Liver (tissue), 9 donors: ENCODE data around the gene CACNG4. TPM values are rescaled to one million over a fixed set of nuclear protein-coding genes. Genes with fewer than 3 reads are reported as not detected.

Source experiments
- DNase-seq: peaks from one replicate; pipeline ENCODE4 v3.0.0-alpha.2; 2017; ENCODE audit warnings: low spot score
- H3K27ac ChIP-seq, 2 donors: one replicate each; pipeline ENCODE4 v1.7.0; 2013; ENCODE audit warnings: inconsistent platforms in 2 of 2, low read length in 2 of 2, control low read depth in 1 of 2, low read depth in 1 of 2, mild to moderate bottlenecking in 1 of 2
- H3K27me3 ChIP-seq, 4 donors: one replicate each; pipeline versions ENCODE4 v1.6.1 to v1.7.0; 2013; ENCODE audit warnings: low read length in 3 of 4, inconsistent platforms in 1 of 4, mild to moderate bottlenecking in 1 of 4, moderate library complexity in 1 of 4; ENCODE audit not compliant: control insufficient read depth in 4 of 4, insufficient read depth in 4 of 4
- H3K36me3 ChIP-seq, 4 donors: one replicate each; pipeline versions ENCODE4 v1.6.1 to v1.7.0; 2013; ENCODE audit warnings: low read length in 3 of 4, mild to moderate bottlenecking in 3 of 4, low read depth in 1 of 4, moderate library complexity in 1 of 4; ENCODE audit not compliant: control insufficient read depth in 4 of 4, insufficient read depth in 3 of 4
- H3K4me1 ChIP-seq, 4 donors: one replicate each; pipeline versions ENCODE4 v1.6.1 to v1.7.0; 2013; ENCODE audit warnings: low read length in 3 of 4, mild to moderate bottlenecking in 3 of 4, moderate library complexity in 1 of 4; ENCODE audit not compliant: control insufficient read depth in 4 of 4, insufficient read depth in 4 of 4
- H3K4me3 ChIP-seq, 3 donors: one replicate each; pipeline versions ENCODE4 v1.6.1 to v1.7.0; 2013; ENCODE audit warnings: low read length in 3 of 3, control low read depth in 1 of 3, low read depth in 1 of 3, mild to moderate bottlenecking in 1 of 3
- H3K9ac ChIP-seq, 2 donors: one replicate each; pipeline ENCODE4 v1.7.0; 2013; ENCODE audit warnings: low read length in 2 of 2, mild to moderate bottlenecking in 2 of 2, moderate library complexity in 2 of 2, control low read depth in 1 of 2, low read depth in 1 of 2
- H3K9me3 ChIP-seq, 4 donors: one replicate each; pipeline versions ENCODE4 v1.6.1 to v1.7.0; 2013; ENCODE audit warnings: low read length in 3 of 4; ENCODE audit not compliant: control insufficient read depth in 4 of 4
- ATF3 ChIP-seq: IDR thresholded peaks from 2 replicates; pipeline ENCODE4 v1.6.1; 2016; ENCODE audit warnings: antibody characterized with exemption
- CTCF ChIP-seq: fragments of 150-350 bp; IDR thresholded peaks from 2 replicates; pipeline ENCODE4 v1.5.1; 2017; ENCODE audit warnings: improper control_type of control experiment, low read depth, low read length; ENCODE audit not compliant: missing input control
- EGR1 ChIP-seq, 2 donors: IDR thresholded peaks; 2 replicates each; pipeline ENCODE4 v1.6.1; 2016 to 2018; ENCODE audit warnings: antibody characterized with exemption in 2 of 2, low read depth in 2 of 2
- FOXA1 ChIP-seq: IDR thresholded peaks from 2 replicates; pipeline ENCODE4 v1.6.1; 2016; ENCODE audit warnings: antibody characterized with exemption
- FOXA2 ChIP-seq: IDR thresholded peaks from 2 replicates; pipeline ENCODE4 v1.6.1; 2016; ENCODE audit warnings: antibody characterized with exemption
- GABPA ChIP-seq, 2 donors: IDR thresholded peaks in 1 of 2; conservative IDR thresholded peaks in 1 of 2; 2 replicates each; pipeline ENCODE4 v1.6.1; 2016; ENCODE audit warnings: antibody characterized with exemption in 2 of 2, mild to moderate bottlenecking in 1 of 2, moderate library complexity in 1 of 2
- HNF4A ChIP-seq, 2 donors: conservative IDR thresholded peaks; 2 replicates each; pipeline ENCODE4 v1.6.1; 2016; ENCODE audit warnings: antibody characterized with exemption in 2 of 2, mild to moderate bottlenecking in 2 of 2
- HNF4G ChIP-seq: IDR thresholded peaks from 2 replicates; pipeline ENCODE4 v1.6.1; 2016; ENCODE audit warnings: antibody characterized with exemption
- JUND ChIP-seq, 2 donors: IDR thresholded peaks; 2 replicates each; pipeline ENCODE4 v1.6.1; 2016; ENCODE audit warnings: antibody characterized with exemption in 2 of 2
- MAX ChIP-seq: IDR thresholded peaks from 2 replicates; pipeline ENCODE4 v1.6.1; 2016; ENCODE audit warnings: antibody characterized with exemption
- RAD21 ChIP-seq, 2 donors: IDR thresholded peaks; 2 replicates each; pipeline ENCODE4 v1.6.1; 2016; ENCODE audit warnings: antibody characterized with exemption in 2 of 2, mild to moderate bottlenecking in 2 of 2
- REST ChIP-seq: IDR thresholded peaks from 2 replicates; pipeline ENCODE4 v1.6.1; 2016; ENCODE audit warnings: antibody characterized with exemption, mild to moderate bottlenecking
- RXRA ChIP-seq, 2 donors: IDR thresholded peaks; 2 replicates each; pipeline ENCODE4 v1.6.1; 2017 to 2018; ENCODE audit warnings: antibody characterized with exemption in 2 of 2, mild to moderate bottlenecking in 1 of 2
- TAF1 ChIP-seq: conservative IDR thresholded peaks from 2 replicates; pipeline ENCODE4 v1.6.1; 2016; ENCODE audit warnings: antibody characterized with exemption, mild to moderate bottlenecking
- YY1 ChIP-seq: IDR thresholded peaks from 2 replicates; pipeline ENCODE4 v1.6.1; 2016; ENCODE audit warnings: antibody characterized with exemption, mild to moderate bottlenecking
- ZBTB33 ChIP-seq: IDR thresholded peaks from 2 replicates; pipeline ENCODE4 v1.6.1; 2016; ENCODE audit warnings: antibody characterized with exemption
- WGBS: extraction: QIAGEN DNeasy Blood & Tissue Kit; methylation state at CpG from one replicate; pipeline ENCODE4 v1.1.7; 2013; 5-methylcytosine and 5-hydroxymethylcytosine counted together
- polyA plus RNA-seq, 2 donors: library from polyadenylated mRNA; stranded (reverse) in 1 of 2; unstranded in 1 of 2; fragments of 200-250 nt in 1 of 2; fragments of >200 nt in 1 of 2; fragmentation: Nextera tagmentation in 1 of 2; extraction: Ambion mirVana in 1 of 2; gene quantifications; one replicate each; pipeline versions ENCODE4 v1.2.1 to v1.2.3, GENCODE V29; 2013 to 2015
- total RNA-seq, 2 donors: library from RNA; depleted of rRNA; stranded (reverse); fragments of >200 nt; gene quantifications; one replicate each; pipeline ENCODE4 v1.2.3, GENCODE V29; 2014
- donor health status: healthy.
- donor health status: healthy.
- donor health status: healthy.
- donor health status: healthy.
- donor health status: healthy.

CACNG4 gene
- total and polyA plus RNA-seq, 4 donors, result 0.02 to 0.09 (median 0.08) TPM; not detected in 1

- H3K4me3 ChIP-seq, result no peak overlapping the region
- H3K4me1 ChIP-seq, result no peaks in the 10 kb centered on the region
- DNase-seq, result no peak
- H3K27me3 ChIP-seq, result no peaks in the 10 kb centered on the region
- WGBS, result 85% methylated on average over 12 of the region's 12 CpGs
- H3K9me3 ChIP-seq, result no peaks in the 10 kb centered on the region
- no peak overlapping the region for H3K27ac ChIP-seq
- no peak overlapping the region for H3K9ac ChIP-seq
- TF ChIP-seq RXRA (IDR thresholded peaks at IDR 0.05), result no peak
- no peak for TF ChIP-seq RAD21 (IDR thresholded peaks at IDR 0.05)
- TF ChIP-seq FOXA1, result no peak
- no peak for TF ChIP-seq JUND (IDR thresholded peaks at IDR 0.05)
- no peak for TF ChIP-seq YY1
- TF ChIP-seq REST, result no peak
- no peak for TF ChIP-seq HNF4G
- no peak for TF ChIP-seq MAX
- no peak for TF ChIP-seq FOXA2
- no peak for TF ChIP-seq TAF1
- H3K36me3 ChIP-seq, result no peaks in the 10 kb centered on the region
Observed at GRCh38 chr17:66939461-66940114, 24.9 kb upstream of the CACNG4 start.

- Histone ChIP-seq H3K4me3 (no peak overlapping the region), H3K9ac (no peak overlapping the region), H3K9me3 (no peaks in the 10 kb centered on the region), H3K36me3 (no peaks in the 10 kb centered on the region), H3K4me1 (no peaks in the 10 kb centered on the region), H3K27me3 (no peaks in the 10 kb centered on the region), H3K27ac (no peak overlapping the region)
- no peak for DNase-seq
- TF ChIP-seq MAX, result no peak
- no peak for TF ChIP-seq FOXA2
- no peak for TF ChIP-seq HNF4G
- TF ChIP-seq TAF1, result no peak
- no peak for TF ChIP-seq HNF4A (conservative IDR thresholded peaks at IDR 0.05)
- TF ChIP-seq EGR1 (IDR thresholded peaks at IDR 0.05; ENCODE audit: low read depth in 2 of 2), result no peak
- TF ChIP-seq YY1, result no peak
- no peak for TF ChIP-seq ZBTB33
- no peak for TF ChIP-seq ATF3
- no peak for TF ChIP-seq REST
- TF ChIP-seq RAD21 (IDR thresholded peaks at IDR 0.05), result no peak
- no peak for TF ChIP-seq GABPA (IDR thresholded peaks at IDR 0.05 in 1 of 2, conservative IDR thresholded peaks at IDR 0.05 in 1 of 2)
- no peak for TF ChIP-seq FOXA1
- TF ChIP-seq CTCF, result no peak
- 91% methylated on average over 3 of the region's 3 CpGs for WGBS
Observed at GRCh38 chr17:66941249-66941648, 23.3 kb upstream of the CACNG4 start.
